ENCODE measurements around the gene CXCL16.

GRCh38 chr17:4744999-4745969, 5.6 kb upstream of the CXCL16 start:
- no peak for TF ChIP-seq CTCF (IDR thresholded peaks at IDR 0.05)
- no peak for TF ChIP-seq POLR2A (IDR thresholded peaks at IDR 0.05)

Data from uterus (tissue), 2 donors.